HG02981 (cell line): ENCODE data around the gene CREBBP.

Experiments
- ATAC-seq: cut with Tn5 transposase; IDR thresholded peaks from one replicate; pipeline ENCODE4 v1.9.1; 2021; ENCODE audit warnings: mild to moderate bottlenecking, moderate library complexity; ENCODE audit not compliant: unreplicated experiment

CREBBP gene

DNA sequence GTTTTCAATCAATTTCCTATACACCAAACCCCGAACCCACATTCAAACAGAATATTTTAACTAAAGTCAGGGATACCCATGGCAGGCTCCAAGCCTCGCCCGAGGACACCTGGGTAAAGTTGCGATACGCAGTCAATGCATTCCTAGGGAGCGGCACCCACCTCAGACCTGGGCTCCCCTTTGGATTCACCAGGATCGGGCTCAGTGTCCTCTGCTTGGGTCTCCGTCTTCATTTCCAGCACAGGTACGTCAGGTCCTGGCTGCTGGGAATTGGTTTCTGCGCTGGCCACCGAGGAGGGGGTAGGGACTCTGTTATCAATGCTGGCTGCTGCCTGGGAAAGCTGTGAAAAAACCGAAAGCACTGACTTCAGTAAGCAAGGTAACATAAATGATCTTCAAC, 111.5 kb downstream of the CREBBP start:
- no peak for ATAC-seq

DNA sequence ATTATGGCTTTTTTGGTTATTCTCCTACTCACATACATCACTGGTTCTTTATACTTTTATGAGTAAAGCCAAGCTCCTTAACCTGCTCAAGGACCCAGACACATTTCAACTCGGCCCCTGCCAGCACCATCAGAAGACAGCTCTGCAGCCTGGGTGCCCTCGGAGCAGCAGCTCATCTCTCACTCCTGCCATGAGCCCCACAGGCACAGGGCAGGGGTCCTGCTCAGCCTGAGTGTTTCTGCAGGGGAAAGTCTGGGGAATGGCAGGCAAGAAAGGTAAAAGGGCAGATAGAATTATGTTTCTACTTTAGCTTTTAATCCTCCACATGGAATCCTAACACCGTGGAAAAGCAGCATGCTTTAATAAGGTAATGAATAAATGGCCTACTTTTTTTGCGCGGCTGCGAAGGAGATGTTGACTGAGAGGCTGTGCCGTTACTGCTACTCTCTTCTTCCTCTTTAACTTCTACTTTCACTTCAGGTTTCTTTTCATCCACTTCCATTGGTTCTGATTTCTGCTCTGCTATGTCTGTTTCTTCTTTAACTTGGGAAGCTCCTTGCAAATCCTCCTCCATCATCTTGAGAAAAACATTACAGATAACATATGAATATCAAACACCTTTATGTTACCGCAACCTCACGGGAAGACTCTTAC, 113.1 kb downstream of the CREBBP start:
- no peak for ATAC-seq

DNA sequence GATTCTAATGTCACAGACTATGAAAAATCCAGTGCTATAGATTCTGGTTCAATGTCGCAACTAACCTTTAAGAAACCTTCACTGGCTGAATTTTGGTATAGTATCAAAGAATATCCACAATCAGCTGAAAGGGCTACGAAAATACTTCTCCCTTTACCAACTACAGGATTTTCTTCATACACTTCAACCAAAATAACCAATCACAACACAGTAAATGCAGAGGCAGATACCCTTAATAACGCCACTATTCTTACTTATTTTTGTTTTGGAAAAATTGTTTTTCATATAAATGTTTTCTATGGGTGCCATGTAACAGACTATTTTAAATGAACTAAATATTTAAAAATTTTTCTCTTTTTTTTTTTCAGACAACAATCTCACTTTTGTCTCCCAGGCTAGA, 114.3 kb downstream of the CREBBP start:
- ATAC-seq = no peak

DNA sequence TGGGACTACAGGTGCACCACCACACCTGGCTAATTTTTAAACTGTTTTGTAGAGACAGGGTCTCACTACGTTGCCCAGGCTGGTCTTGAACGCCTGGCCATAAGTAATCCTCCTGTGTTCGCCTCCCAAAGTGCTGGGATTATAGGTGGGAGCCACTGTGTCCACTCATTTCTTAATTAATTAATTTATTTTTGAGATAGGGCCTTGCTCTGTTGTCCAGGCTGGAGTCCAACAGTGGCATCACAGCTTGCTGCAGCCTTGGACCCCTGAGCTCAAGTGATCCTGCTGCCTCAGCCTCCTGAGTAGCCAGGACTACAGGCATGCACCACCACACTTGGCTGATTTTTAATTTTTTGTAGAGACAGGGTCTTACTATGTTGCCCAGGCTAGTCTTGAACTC, 116.1 kb downstream of the CREBBP start:
- ATAC-seq = no peak

DNA sequence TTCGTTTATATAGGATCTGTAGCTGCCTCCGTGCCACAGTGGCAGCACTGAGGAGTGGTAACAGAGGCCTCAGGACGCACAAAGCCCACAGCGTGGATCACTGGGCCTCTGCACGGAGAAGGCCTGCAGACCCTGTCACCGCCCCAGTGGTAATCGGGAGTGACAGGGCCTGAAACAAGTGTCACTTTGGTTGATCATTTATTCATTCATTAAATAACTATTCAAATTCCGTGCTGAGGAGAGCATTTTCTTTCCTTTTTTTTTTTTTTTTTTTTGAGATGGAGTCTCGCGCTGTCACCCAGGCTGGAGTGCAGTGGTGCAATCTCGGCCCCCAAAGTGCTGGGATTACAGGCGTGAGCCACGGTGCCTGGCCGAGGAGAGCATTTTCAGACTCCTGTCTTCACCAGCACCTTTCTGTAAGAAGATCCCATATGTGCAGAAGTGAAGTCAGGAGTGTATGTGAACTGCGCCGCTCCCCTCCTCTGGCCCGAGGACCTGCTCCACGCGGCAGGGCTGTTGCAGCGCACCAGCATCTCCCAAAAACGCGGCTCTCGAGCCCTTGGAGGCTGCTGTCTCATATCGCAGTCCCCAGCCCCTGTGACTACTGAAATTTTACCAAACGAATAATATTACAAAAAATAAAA, 118.3 kb downstream of the CREBBP start:
- no peak for ATAC-seq

DNA sequence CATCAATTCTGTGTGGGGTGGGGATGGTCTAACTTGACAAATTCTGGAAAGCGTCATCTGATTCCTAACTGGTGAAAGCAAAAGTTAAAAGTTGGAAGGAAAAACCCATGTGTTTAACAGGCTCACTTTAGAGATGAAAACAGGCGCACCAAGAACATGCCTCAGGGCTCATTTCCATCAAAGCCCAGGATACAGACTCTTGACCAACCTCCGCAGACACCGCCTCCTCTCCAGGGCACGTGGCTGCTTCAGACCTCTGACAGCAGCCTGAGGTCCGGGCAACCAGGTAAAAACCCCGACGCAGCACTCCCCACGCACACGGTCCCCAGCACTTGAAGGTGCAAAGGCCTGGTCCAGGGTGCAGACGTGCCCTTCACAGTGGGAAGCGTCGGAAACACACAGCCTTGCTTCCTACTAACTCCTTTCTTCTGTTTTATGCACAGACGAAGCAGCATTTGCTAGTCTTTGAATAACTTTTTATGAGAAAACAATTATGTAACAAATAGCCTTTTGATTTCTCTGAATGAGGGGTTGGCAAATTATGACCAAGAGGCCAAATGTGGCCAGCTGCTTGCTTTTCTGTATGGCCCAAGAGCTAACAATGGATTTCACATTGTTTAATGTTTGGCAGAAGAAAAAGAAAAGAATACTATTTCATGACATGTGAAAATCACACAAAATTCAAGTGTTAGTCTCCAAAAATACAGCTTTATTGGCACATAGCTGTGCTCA, 119.0 kb downstream of the CREBBP start:
- ATAC-seq = no peak

DNA sequence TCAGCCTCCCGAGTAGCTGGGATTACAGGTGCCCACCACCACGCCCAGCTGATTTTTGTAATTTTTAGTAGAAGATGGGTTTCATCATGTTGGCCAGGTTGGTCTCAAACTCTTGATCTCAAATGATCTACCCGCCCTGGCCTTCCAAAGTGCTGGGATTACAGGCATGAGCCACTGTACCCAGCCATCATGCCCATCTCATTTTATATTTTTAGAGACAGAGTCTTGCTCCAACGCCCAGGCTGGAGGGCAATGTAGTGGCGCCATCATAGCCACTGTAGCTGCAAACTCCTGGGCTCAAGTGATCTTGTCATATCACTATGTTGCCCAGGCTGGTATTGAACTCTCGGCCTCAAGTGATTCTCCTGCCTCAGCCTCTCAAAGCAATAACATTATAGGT, 120.0 kb downstream of the CREBBP start:
- ATAC-seq = no peak

DNA sequence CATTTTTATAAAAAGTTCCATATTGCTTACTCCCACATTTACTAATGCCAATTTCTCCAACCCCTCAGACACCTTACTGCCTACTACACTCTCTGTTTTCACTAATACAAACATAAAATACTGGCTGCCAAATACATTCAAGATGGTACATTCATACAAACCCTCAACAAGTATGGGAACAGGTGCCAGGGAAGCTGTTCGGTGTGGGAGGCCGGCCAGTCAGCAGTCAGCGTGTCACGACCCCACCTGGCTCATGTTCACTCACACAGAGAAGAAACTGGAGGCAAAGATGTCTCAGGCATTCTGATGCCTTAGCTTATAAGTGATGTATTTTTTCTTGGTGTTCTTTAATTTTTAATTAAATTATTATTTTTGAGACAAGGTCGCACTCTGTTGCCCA, 120.8 kb downstream of the CREBBP start:
- ATAC-seq = no peak

DNA sequence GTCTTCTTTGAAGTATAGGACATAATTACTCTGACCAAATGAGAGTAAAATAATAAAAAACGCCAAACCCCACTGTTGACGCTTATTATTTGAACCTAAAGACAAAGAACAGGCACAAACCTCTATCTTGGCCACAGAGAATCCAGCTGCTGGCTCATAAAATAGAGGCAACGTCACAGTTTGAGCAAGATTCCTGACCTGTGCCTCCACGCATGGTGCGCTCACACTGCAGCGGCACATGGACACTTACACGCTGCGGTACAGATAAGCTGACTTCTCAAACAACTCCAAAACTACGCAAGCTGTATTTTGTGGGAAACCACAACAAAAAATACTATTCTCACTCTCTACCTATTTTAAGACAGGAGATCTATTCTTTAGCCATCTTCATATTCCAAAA, 124.4 kb downstream of the CREBBP start:
- no peak for ATAC-seq

DNA sequence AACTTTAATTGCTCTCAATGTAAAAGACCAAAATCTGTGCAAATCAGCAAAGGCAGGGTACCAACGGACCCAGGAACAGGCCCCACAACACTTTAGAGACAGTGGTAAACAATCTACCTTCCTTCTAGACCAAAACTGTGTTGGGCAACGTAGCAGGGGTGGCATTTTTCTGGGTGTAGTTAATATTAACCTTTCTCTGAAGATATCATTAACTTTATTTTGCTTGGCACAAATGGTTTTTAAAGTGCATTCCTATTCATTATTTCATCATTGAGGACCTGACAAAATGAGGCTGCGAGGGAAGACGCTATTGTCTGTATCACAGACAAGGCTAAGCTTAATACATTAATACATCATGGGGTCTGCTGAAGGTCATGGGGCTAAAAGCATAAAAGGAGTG, 125.3 kb downstream of the CREBBP start:
- no peak for ATAC-seq

DNA sequence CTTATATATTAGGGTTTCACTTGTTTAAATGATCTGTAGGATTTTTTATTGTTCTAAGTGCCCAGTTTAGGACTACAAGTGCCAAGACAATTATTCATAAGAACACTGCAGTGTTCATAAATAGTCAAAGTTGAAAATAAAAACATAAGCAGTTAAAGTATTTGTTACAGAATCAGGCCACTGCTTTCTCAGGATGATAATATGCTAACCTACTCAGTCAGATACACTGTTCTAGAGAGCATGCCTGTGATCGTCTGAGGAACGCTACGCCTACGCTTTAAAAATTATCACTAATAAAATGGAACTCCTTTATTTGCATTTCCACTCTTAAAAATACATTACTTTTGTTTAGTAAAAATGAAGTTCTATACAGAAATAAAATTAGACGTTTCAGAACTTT, 125.7 kb downstream of the CREBBP start:
- no peak for ATAC-seq

DNA sequence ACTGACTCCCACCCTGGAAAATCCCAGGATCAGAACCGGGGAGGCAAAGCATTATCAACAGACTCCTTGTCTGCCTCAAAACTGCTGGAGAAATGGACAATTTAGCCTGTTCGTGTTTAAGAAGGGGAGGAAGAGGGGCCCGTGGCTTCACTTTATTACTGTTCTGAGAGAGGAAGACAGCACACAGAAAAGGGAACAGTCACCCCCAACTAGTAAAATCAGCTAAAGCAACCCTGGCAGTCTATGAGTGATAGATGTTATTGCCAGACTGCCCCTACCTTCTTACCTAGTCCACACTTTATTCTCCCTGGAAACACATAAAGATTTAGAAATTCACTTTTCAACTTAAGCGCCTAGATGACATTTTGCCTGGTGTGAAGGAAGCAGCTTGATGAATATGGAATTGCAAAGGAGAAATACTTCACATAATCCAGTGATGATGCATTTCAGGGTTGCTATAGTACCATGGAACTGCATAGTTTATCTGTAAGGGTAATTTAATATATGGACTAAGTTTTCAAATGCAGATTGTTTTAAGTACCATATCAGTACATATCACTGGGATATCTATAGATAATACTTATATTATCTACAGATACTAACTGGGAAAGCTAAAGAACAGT, 126.3 kb downstream of the CREBBP start:
- no peak for ATAC-seq

DNA sequence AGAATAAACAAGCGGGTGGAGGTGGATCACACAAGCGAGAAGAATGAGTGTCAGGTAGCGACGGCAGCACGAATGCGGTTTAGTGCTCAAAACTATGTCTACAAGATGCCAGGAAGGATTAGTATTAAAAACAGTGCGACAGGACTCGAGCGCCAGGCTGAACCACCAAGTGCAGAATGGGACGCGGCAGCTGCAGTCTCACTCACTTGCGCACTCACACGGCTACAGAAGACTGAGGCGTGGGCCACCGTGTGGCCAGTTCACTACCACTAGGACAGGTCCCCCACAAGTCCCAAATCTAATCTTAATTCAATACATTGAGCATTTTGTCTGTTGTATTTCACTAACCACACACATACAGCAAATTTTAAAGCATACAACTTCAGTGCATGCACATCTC, 127.5 kb downstream of the CREBBP start:
- ATAC-seq = no peak

DNA sequence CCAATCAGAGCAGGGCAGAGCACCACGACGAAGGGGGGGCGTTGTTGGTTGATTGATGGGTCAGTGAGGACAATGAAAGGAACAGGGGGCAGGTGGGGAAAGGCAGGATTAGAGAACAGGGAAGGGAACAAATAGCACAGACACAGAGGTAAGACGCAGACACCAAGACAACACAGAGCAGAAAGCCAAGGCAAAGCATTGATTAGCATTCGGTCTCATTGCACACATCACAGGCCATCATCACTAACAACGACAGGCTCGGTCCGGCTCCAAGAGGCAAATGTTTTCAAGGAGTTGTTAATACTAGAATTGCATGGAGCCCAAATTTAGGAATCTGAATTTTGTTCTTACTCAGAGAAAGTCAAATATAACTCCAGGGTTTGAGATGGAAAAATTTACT, 128.6 kb downstream of the CREBBP start:
- no peak for ATAC-seq

DNA sequence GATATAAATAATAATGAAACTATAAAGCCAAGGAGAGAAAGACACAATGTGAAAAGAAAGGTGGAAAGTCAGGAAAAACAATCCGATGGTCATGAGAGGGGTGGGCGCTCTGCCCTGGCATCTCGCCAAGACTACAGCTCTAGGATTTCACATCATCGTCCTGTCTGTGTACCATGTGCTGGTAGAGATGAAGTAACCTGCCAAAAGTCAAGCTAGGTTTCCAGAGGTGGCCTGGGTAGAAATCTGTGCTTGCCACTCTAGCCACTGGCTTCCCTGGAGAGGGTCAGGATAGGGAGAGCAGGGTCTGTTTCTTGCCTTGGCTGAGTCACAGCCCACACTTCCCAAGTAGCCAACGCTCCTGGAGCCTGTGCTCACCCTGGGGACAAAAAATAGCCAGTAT, 132.2 kb downstream of the CREBBP start:
- no peak for ATAC-seq

DNA sequence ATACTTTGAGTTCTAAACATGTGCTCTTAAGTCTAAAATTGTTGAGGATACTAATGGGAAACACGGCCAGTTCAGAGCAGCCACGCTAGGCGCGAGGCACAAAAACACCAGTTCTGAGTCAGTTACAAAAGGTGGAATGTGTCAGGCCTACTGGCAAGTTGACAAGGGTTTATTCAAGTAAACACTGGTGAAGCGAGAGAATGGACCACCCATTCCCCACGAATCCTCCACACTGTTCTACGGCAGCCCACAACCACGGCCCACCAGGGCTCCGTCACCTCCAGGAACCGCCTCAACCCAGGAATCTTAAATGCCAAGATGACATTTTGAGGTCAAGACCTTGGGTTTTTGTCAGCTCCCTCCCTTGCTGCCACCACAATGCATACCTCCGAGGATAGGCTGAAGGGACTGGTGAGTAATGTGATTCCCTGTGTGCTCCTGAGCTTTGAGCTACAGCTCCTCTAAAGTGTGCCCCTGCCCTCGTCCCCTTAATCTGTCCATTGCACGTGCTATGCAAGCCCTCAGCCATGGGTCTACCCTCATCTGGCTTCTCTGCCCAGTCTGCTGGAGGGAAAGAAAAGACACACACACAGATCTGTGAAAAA, 134.7 kb downstream of the CREBBP start:
- ATAC-seq = no peak

DNA sequence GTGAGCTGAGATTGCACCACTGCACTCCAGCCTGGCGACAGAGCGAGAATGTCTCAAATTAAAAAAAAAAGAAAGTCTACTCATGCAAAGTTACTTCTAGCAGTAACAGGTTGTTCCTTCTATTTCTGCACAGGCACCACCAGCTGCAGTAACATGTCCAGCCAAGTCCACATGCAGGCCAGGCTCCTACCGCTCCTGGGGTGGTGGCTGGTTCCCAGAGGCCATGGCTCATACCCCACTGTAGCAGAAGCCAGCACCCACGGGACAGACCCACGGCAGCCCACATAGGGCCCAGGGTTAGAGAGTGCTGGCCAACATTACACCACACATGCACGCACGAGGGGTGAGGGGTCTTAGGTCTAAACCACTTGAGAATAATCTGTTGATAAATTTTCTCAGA, 136.5 kb downstream of the CREBBP start:
- ATAC-seq = no peak

DNA sequence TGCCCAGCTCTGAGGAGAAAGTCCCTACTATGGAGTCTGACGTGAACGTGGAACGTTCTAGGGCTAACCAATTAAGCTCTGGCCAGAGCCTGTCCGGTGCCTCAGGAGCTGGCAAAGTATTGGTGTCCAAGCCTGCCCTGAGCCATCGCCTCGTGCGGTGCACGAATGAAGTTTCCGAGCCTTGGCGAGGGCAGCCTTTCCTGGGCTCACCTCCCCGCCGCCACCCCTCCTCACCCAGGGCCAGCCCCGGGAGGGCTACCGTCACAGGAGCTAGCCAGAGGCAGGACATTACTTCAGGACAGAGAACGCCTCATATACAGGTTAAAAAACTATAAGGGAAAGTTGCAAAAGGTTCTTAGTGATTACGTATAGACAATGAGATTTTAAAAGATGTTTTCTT, 139.6 kb downstream of the CREBBP start:
- ATAC-seq = no peak

DNA sequence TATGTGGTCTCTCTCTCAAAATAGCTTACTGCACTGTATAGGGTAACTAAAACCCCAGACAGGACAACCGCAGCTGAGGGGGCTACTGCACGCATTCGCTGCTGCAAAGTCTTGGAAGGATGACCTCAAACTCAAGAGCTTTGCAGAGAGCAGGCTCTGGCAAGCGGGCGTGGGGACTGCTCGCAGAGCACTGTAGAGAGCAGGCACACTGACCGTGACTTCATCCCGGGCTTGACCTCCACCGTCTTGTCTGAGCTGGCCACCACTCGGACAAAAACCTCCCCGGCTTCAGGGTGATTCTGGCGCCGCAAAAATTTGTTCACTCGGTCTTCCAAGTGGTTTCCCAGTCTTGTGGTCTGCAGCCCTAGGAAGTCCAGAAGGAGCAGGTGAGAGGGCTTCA, 140.3 kb downstream of the CREBBP start:
- no peak for ATAC-seq

DNA sequence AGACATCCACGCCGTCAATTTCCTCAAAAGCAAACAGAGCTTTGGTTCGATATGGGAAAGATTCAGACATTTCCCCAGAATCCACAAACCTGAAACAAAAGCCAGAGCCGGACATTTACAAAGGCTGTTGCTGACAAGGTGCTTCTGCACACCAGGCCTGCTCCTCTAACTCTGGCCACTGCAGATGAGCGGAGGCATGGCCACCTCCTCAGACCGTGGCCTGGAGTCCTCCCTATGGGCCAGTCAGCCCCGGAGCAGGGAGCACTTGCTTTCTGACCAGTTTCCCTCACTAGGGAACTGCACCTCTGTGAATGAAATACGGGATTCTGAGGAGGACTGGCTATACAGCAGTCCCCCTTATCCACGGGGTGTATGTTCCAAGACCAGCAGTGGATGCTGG, 140.9 kb downstream of the CREBBP start:
- ATAC-seq = no peak

DNA sequence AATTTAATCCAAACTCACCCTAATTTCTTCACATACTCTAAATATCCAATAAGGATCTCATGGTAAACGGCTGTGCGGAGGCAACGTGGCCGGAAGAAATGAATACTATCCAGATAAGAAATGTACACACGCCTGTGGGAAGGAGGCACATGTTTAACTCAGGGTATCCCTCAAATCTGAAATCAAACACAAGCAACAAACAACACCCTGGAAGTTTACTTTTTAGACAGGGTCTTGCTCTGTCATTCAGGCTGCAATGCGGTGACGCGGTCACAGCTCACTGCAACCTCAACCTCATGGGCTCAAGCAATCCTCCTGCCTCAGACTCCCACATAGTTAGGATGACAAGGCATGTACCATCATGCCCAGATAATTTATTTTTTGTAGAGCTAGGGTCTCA, 142.0 kb downstream of the CREBBP start:
- ATAC-seq = no peak

DNA sequence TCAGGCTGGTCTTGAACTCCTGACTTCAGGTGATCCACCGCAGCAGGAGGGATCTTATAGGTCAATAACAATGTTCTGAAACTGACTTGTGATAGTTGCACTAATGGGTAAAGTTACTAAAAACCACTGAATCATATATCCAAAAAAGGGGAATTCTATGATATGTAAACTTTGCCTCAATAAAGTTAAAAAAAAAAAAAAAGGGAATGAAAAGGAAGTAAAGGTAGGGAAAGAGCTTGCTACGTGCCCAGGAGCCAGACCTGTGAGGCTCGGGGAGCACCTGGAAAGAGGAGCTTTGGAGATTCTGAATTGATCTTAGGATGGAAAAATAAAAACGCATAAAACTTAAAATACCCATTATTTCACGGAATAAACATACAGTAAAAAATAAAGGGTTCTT, 142.4 kb downstream of the CREBBP start:
- ATAC-seq = no peak
